Mesendoderm (in vitro differentiated cells): ENCODE results near the gene ASB13.

Source experiments
- DNase-seq: peaks from one replicate; pipeline ENCODE4 v3.0.0; 2013
- H2AK5ac ChIP-seq: 2 replicates; pipeline ENCODE4 v1.6.1; 2013; ENCODE audit warnings: low read length, inconsistent platforms
- H2BK120ac ChIP-seq: 2 replicates; pipeline ENCODE4 v1.6.1; 2013; ENCODE audit warnings: low read depth, mild to moderate bottlenecking, low read length, moderate library complexity, mixed read lengths
- H2BK15ac ChIP-seq: replicated peaks from 2 replicates; pipeline ENCODE4 v1.6.1; 2013; ENCODE audit warnings: low read depth, mild to moderate bottlenecking, moderate library complexity
- H2BK5ac ChIP-seq: 2 replicates; pipeline ENCODE4 v1.6.1; 2013; ENCODE audit warnings: low read length, inconsistent platforms
- H3K18ac ChIP-seq: 2 replicates; pipeline ENCODE4 v1.6.1; 2013; ENCODE audit warnings: mild to moderate bottlenecking, low read length, mixed read lengths
- H3K23ac ChIP-seq: one replicate; pipeline ENCODE4 v1.6.1; 2013; ENCODE audit warnings: low read length
- H3K27ac ChIP-seq: 2 replicates; pipeline ENCODE4 v1.5.1; 2013; ENCODE audit warnings: low read depth, mild to moderate bottlenecking, inconsistent platforms, low read length, moderate library complexity
- H3K27me3 ChIP-seq: 2 replicates; pipeline ENCODE4 v1.6.1; 2013; ENCODE audit warnings: low read length, control low read depth, mild to moderate bottlenecking, inconsistent platforms; ENCODE audit not compliant: insufficient read depth, poor library complexity
- H3K36me3 ChIP-seq: 2 replicates; pipeline ENCODE4 v1.6.1; 2013; ENCODE audit warnings: low read length, inconsistent platforms; ENCODE audit not compliant: control insufficient read depth, insufficient read depth
- H3K4ac ChIP-seq: one replicate; pipeline ENCODE4 v1.6.1; 2013; ENCODE audit warnings: low read depth, mild to moderate bottlenecking, low read length, moderate library complexity
- H3K4me1 ChIP-seq: 2 replicates; pipeline ENCODE4 v1.6.1; 2013; ENCODE audit warnings: low read depth, low read length, inconsistent platforms; ENCODE audit not compliant: control insufficient read depth
- H3K4me2 ChIP-seq: 2 replicates; pipeline ENCODE4 v1.6.1; 2013; ENCODE audit warnings: low read length
- H3K4me3 ChIP-seq: 2 replicates; pipeline ENCODE4 v1.5.1; 2013; ENCODE audit warnings: mild to moderate bottlenecking, low read length
- H3K56ac ChIP-seq: one replicate; pipeline ENCODE4 v1.6.1; 2013; ENCODE audit warnings: low read length
- H3K79me1 ChIP-seq: 2 replicates; pipeline ENCODE4 v1.6.1; 2013; ENCODE audit warnings: low read length, inconsistent platforms
- H3K79me2 ChIP-seq: 2 replicates; pipeline ENCODE4 v1.6.1; 2013; ENCODE audit warnings: mild to moderate bottlenecking, low read length; ENCODE audit not compliant: control insufficient read depth, insufficient read depth
- H3K9ac ChIP-seq: 2 replicates; pipeline ENCODE4 v1.6.1; 2013; ENCODE audit warnings: low read length, inconsistent platforms
- H4K5ac ChIP-seq: one replicate; pipeline ENCODE4 v1.6.1; 2013; ENCODE audit warnings: low read length
- H4K8ac ChIP-seq: one replicate; pipeline ENCODE4 v1.6.1; 2013; ENCODE audit warnings: low read depth, mild to moderate bottlenecking, control low read depth, low read length, moderate library complexity
- WGBS: extraction: QIAGEN DNeasy Blood & Tissue Kit; methylation state at CpG from one replicate; pipeline ENCODE4 v1.1.7; 2013; ENCODE audit warnings: low lambda C conversion rate, missing lambda C conversion rate; ENCODE audit not compliant: insufficient coverage; ENCODE audit errors: extremely low coverage; 5-methylcytosine and 5-hydroxymethylcytosine counted together

The ASB13 gene

GRCh38 chr10:5698062-5698461 is 31.7 kb upstream of the ASB13 start:
- Histone ChIP-seq H3K4ac (no peak overlapping the region), H3K9ac (no peak overlapping the region), H3K18ac (no peak overlapping the region), H4K8ac (no peak overlapping the region), H3K27ac (no peak overlapping the region), H3K4me1 (peaks cover 11% of the 10 kb centered on the region), H2BK120ac (no peak overlapping the region), H4K5ac (no peak overlapping the region), H3K79me2 (peaks cover 56% of the 10 kb centered on the region), H3K23ac (no peak overlapping the region), H3K56ac (no peak overlapping the region), H3K4me3 (no peak overlapping the region), H2BK15ac (no peak overlapping the region), H2BK5ac (no peak overlapping the region), H2AK5ac (no peak overlapping the region), H3K4me2 (no peak overlapping the region), H3K36me3 (no peaks in the 10 kb centered on the region), H3K27me3 (no peaks in the 10 kb centered on the region), H3K79me1 (peaks cover 6% of the 10 kb centered on the region)
- WGBS, result 100% methylated on average over 1 of the region's 1 CpG
- peak; percentile 76 for DNase-seq

GRCh38 chr10:5697342-5697741 is 30.9 kb upstream of the ASB13 start:
- Histone ChIP-seq H2AK5ac (no peak overlapping the region), H3K36me3 (no peaks in the 10 kb centered on the region)
- no CpG with 5 or more reads among the region's 2 CpGs for WGBS

GRCh38 chr10:5694573-5694972 is 28.2 kb upstream of the ASB13 start:
- Histone ChIP-seq H3K36me3 (no peaks in the 10 kb centered on the region), H2BK15ac (no peak overlapping the region), H4K8ac (no peak overlapping the region), H2BK120ac (no peak overlapping the region), H3K18ac (no peak overlapping the region), H3K4me2 (no peak overlapping the region), H3K4ac (no peak overlapping the region), H3K27ac (no peak overlapping the region), H2AK5ac (no peak overlapping the region), H2BK5ac (no peak overlapping the region), H3K27me3 (no peaks in the 10 kb centered on the region), H3K79me1 (peaks cover 8% of the 10 kb centered on the region), H4K5ac (no peak overlapping the region), H3K56ac (no peak overlapping the region), H3K79me2 (peaks cover 58% of the 10 kb centered on the region), H3K4me3 (no peak overlapping the region), H3K4me1 (peaks cover 10% of the 10 kb centered on the region), H3K23ac (no peak overlapping the region), H3K9ac (no peak overlapping the region)
- WGBS, result no CpG with 5 or more reads among the region's 1 CpG
- DNase-seq, result no peak

More at GRCh38 chr10:5697342-5697741, 30.9 kb upstream of the ASB13 start:
- Histone ChIP-seq H3K4me1 (peaks cover 12% of the 10 kb centered on the region), H3K23ac (no peak overlapping the region), H3K9ac (no peak overlapping the region), H3K4me3 (no peak overlapping the region), H2BK15ac (no peak overlapping the region), H2BK5ac (no peak overlapping the region), H3K27ac (peak overlapping the region; percentile 25), H3K18ac (no peak overlapping the region), H3K79me1 (peaks cover 6% of the 10 kb centered on the region), H3K4me2 (peak overlapping the region; percentile 11), H3K27me3 (no peaks in the 10 kb centered on the region), H4K5ac (no peak overlapping the region), H3K56ac (no peak overlapping the region), H2BK120ac (no peak overlapping the region), H4K8ac (no peak overlapping the region), H3K79me2 (peaks cover 60% of the 10 kb centered on the region), H3K4ac (no peak overlapping the region)
- peak; percentile 51 for DNase-seq

GRCh38 chr10:5692461-5693358 is 26.3 kb upstream of the ASB13 start:
- H3K4me1 ChIP-seq, result peaks cover 10% of the 10 kb centered on the region
- peak; percentile 83 for DNase-seq

GRCh38 chr10:5691786-5692185 is 25.4 kb upstream of the ASB13 start:
- Histone ChIP-seq H4K5ac (no peak overlapping the region), H3K4ac (no peak overlapping the region), H2AK5ac (no peak overlapping the region), H3K36me3 (no peaks in the 10 kb centered on the region), H3K4me1 (peaks cover 3% of the 10 kb centered on the region), H3K27ac (no peak overlapping the region), H3K79me2 (peaks cover 61% of the 10 kb centered on the region), H4K8ac (no peak overlapping the region), H3K4me3 (no peak overlapping the region), H2BK120ac (peak overlapping the region; percentile 36), H2BK5ac (no peak overlapping the region), H3K56ac (peak overlapping the region; percentile 31), H3K9ac (peak overlapping the region; percentile 23), H3K79me1 (peaks cover 4% of the 10 kb centered on the region), H3K27me3 (no peaks in the 10 kb centered on the region), H3K23ac (no peak overlapping the region), H2BK15ac (no peak overlapping the region), H3K4me2 (no peak overlapping the region), H3K18ac (peak overlapping the region; percentile 60)
- WGBS, result no CpG with 5 or more reads among the region's 8 CpGs
- DNase-seq, result no peak

More at GRCh38 chr10:5692461-5693358, 26.3 kb upstream of the ASB13 start:
- Histone ChIP-seq H3K79me2 (peaks cover 65% of the 10 kb centered on the region), H3K56ac (peak overlapping the region; percentile 93), H2BK15ac (no peak overlapping the region), H2BK5ac (no peak overlapping the region), H2AK5ac (no peak overlapping the region), H3K4me2 (peak overlapping the region; percentile 47), H4K5ac (no peak overlapping the region), H3K9ac (peak overlapping the region; percentile 75), H3K4ac (peak overlapping the region; percentile 38), H3K23ac (no peak overlapping the region), H3K27me3 (no peaks in the 10 kb centered on the region), H3K27ac (peak overlapping the region; percentile 29), H3K36me3 (no peaks in the 10 kb centered on the region), H3K79me1 (peaks cover 6% of the 10 kb centered on the region), H3K18ac (peak overlapping the region; percentile 88), H3K4me3 (peak overlapping the region; percentile 41), H4K8ac (no peak overlapping the region), H2BK120ac (peak overlapping the region; percentile 83)
- WGBS, result no CpG with 5 or more reads among the region's 49 CpGs
